HG03175 (cell line): ENCODE data around the gene LRGUK.
"Not testable (repeated sequence)": the region's sequence is repeated elsewhere in the genome, so short reads cannot be mapped to it uniquely, and the experiment has no call there.

Source experiments
- ATAC-seq: cut with Tn5 transposase; IDR thresholded peaks from one replicate; pipeline ENCODE4 v1.9.1; 2021; ENCODE audit warnings: mild to moderate bottlenecking, moderate library complexity; ENCODE audit not compliant: unreplicated experiment

LRGUK gene

GRCh38 chr7:134231296-134231695, 104.2 kb downstream of the LRGUK start:
- not testable (repeated sequence) for ATAC-seq

DNA sequence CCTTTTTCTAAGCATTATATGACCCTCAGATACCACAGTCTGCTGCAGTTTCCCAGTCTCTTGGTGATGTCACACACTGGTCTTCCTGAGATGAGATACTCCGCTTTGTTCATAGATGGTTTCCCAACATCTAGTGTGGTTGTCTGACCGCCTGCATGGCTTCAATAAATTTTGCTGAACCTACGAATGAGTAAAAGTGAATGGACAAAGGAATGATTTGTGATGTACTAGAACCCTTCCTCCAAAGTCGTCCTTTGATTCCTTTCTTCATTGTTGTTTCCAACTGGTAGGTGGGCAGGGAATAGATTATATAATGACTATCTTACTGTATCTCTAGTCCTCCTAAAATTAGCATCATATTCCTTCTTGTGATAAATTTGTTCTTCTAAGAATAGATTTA, 107.1 kb downstream of the LRGUK start:
- no peak for ATAC-seq

- ATAC-seq: no peak
Observed at GRCh38 chr7:134245253-134245652, 118.1 kb downstream of the LRGUK start.

DNA sequence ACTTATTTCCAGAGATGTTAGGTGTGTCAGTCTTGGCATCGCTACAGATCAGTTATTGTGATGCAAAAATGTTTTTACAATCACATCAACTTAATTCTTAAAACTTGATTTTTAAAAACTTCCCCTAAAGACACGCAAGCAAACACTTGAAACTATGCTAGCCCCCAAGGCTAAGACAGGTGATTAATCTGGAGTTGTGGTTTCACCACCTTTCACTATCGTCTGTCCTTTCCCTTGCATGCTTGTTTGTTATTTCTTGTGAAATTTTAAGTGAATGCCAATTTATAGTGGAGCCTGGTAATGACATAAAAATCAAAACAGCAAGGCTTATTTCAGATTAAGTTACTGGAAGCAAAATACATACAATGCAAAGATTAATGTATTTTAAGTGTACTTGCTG, 119.2 kb downstream of the LRGUK start:
- ATAC-seq: no peak

DNA sequence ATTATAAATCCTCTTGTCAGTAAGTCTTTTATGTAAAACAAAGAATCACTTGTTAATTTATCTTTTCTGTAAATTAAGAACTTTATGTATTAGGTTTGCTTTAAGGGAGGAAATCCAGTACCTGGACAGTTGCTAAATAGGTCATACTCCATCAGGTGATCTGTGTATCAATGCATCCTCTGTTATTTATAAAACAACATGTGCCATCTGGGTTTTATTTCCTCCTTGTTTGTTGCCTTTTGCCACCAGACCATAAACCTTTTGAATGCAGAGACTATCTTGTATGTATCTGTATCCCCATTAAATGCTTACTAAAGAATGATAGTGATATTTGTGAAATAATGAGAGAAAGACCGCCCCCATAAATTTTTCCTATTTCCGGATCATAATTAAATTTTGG, 119.6 kb downstream of the LRGUK start:
- ATAC-seq: no peak

GRCh38 chr7:134248196-134248595, 121.1 kb downstream of the LRGUK start:
- no peak for ATAC-seq

DNA sequence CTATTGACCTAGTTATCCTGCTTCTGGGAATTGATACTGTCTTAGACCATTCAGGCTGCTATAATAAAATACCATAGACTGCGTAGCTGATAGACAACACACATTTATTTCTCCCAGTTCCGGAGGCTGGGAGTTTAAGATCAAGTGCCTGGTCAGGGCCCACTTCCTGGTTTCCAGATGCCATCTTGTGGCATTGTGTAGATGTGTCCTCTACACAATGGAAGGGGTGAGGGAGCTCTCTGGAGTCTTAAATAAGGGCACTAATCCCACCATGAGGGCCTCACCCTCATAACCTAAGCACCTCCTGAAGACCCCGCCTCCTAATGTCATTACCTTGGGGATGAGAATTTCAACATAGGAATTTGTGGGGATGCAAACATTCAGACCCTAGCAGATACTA, 127.2 kb downstream of the LRGUK start:
- no peak for ATAC-seq

DNA sequence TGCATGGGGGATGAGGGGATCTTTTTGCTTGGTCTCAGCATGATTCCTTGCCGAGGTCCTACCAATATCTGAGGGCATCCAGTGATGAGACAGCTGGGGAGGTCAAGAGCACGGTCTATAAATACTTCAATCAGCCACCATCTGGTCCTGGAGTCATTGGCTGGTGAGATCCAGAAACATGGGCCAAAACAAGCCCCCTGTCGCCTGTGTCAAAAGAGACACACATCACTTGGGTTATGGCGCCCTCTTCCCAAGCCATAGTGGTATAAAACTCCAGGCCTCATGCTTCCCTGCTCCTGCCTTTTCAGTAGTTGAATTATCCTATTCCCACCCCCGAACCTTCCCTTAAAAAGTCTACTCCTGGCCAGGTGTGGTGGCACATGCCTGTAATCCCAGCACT, 128.7 kb downstream of the LRGUK start:
- ATAC-seq: no peak

DNA sequence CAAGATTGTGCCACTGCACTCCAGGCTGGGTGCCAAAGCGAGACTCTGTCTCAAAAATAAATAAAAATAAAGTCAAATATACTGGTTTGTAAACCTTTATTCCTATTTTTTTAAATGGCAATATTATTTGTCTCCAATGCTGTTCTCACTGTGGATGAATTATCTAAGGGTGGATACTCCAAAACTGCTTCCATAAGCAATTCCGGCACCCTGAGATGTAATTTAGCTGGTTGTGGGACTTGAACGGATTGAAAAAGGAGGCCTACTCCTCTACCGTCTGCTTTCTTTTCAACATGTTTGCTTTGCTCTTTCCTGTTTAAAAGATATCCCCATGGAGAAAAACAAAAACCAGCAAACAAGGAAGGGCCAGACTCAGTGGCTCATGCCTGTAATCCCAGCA, 135.2 kb downstream of the LRGUK start:
- no peak for ATAC-seq

GRCh38 chr7:134276951-134277350, 149.8 kb downstream of the LRGUK start:
- no peak for ATAC-seq

GRCh38 chr7:134278502-134279153, 151.5 kb downstream of the LRGUK start:
- ATAC-seq: no peak

- ATAC-seq: no peak
Observed at GRCh38 chr7:134279336-134279735, 152.2 kb downstream of the LRGUK start.

DNA sequence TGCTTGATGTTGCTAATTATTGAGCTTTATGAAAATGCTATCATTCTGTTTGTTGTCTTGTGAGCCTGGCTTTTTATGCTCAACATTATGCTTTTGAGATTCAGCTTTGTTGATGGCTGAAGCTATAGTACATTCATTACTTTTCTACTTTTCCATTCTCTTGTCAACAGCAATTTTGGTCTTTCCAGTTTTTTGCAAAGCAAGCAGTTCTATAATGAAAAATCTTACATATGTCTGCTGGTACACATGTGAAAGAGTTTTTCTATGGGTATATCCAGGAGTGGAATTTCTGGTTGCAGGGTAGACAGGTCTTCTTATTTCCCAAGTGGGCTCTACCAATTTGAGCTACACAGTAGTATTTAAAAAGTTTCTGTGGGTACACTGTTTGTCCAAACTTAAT, 152.8 kb downstream of the LRGUK start:
- ATAC-seq: no peak

- ATAC-seq: no peak
Observed at GRCh38 chr7:134280508-134280907, 153.4 kb downstream of the LRGUK start.

GRCh38 chr7:134284011-134284410, 156.9 kb downstream of the LRGUK start:
- no peak for ATAC-seq

DNA sequence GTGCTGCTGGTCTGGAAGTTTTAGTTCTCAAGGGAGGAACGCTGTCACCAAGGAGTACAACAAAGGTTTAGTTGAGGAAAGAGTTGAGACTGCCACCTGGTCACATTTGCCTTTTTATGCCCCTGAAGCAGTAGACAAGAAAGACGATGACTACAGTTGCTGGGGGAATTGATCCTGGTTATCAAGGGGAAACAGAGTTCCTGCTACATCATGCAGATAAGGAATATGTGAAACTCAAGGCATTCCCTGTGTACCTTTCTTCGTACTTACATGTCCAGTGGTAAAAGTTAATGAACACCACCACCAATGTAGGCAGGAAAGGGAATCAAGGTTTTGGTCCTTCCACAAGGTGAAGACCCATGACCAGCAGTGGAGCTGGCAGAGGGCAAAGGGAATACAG, 157.8 kb downstream of the LRGUK start:
- ATAC-seq: no peak

GRCh38 chr7:134287916-134288659, 160.9 kb downstream of the LRGUK start:
- no peak for ATAC-seq

DNA sequence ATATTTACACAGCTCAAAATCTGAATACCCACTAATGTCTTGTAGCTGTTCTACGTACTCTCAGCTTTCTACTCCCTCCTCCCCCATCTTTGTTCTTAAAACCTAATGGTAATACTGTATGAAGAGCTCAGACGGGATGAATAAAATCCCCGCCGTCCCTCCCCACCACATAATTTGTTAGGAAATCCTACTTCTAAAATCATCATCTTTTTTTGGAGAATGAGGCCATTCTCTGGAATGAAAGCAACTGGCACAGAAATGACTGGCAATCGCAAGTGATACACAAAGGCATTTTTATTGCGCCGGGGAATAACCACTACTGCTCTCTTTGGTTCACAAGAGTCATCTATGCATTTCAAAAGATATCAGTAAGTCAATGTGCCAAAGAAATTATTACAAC, 162.3 kb downstream of the LRGUK start:
- ATAC-seq: no peak

GRCh38 chr7:134289841-134290240, 162.7 kb downstream of the LRGUK start:
- no peak for ATAC-seq

DNA sequence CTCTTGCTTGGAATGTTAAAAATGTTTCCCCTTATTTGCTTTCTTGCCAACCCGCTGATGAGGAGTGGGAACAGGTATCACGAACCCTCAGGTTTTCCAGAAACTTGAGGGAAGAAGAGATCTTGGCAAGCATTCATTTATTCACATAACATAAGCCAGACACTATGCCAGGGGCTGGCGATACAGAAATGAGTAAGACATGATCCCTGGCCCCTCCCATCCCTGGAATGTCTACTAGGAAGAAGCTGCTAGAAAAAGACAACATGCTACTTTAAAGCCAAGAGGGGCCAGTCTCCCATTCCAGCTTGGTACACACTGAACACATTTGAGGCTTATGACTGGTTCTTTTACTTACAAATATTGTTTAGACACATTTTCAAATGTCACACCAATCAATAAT, 163.1 kb downstream of the LRGUK start:
- ATAC-seq: no peak

GRCh38 chr7:134293002-134293740, 166.0 kb downstream of the LRGUK start:
- peak; percentile 100 for ATAC-seq

- not testable (repeated sequence) for ATAC-seq
Observed at GRCh38 chr7:134295982-134296381, 168.8 kb downstream of the LRGUK start.
